ENCODE data around the gene SLC25A14.

DNA sequence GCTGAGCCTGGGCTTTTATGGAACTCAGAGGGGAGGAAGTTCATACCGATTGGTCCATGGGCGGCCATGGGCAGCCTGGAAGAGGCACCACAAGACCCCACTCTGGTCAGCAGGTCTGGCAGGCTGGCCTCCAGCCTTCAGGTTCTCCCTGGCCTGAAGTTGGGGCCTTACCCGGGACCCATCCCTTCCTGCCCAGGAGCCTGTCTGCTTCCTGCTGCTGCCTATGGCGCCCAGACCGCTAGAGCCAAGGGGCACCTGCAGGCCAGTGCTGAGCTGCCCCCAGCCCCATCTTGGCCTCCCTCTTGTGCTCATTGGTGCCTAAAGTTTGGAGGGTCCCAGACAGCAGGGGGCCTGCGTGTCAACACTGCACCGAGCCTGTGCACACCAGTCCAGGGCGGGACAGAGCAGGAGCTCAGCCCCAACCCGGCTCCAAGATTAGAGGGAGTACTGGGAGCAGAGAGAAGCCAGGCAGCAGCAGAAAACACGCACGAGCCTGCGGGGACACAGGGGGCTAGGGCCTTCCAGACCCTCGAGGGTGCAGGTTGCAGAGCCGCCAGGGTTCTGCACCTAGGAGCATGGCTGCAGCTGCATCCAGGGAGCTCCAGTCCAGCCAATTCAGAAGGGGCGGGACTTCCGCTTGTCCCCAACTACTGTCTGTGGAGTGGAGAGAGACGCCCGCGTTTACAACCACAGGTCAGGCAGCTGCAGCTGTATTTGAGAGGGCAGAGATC, 40.3 kb upstream of the SLC25A14 start:
- TF ChIP-seq POLR2A (IDR thresholded peaks at IDR 0.05; ENCODE audit: low read length) (no peak), GATA1 (IDR thresholded peaks at IDR 0.05; ENCODE audit: low read depth, low read length) (no peak)

Measured in erythroblast (primary cell).